Breast epithelium (tissue), 4 donors: ENCODE results near the gene RIPK3. TPM values are rescaled to one million over a fixed set of nuclear protein-coding genes. Genes with fewer than 3 reads are reported as not detected.
A peak's percentile ranks its signal among the peaks of the same experiment; 100 is the strongest.

ENCODE experiments used
- DNase-seq, 2 donors: peaks; one replicate each; pipeline ENCODE4 v3.0.0-alpha.2; 2019; ENCODE audit warnings: low spot score in 2 of 2
- H3K27ac ChIP-seq, 2 donors: fragments of 200-600 bp; sonication (generic) in 1 of 2; one replicate each; pipeline ENCODE4 v1.5.1; 2016 to 2019; ENCODE audit warnings: mild to moderate bottlenecking in 1 of 2
- H3K27me3 ChIP-seq, 2 donors: fragments of 200-600 bp; sonication (generic) in 1 of 2; one replicate each; pipeline versions ENCODE4 v1.5.1 to v1.6.0; 2017 to 2019; ENCODE audit warnings: control low read depth in 1 of 2, mild to moderate bottlenecking in 1 of 2
- H3K36me3 ChIP-seq: fragments of 200-600 bp; one replicate; pipeline ENCODE4 v1.5.1; 2019
- H3K4me1 ChIP-seq, 2 donors: fragments of 200-600 bp; sonication (generic); one replicate each; pipeline ENCODE4 v1.5.1; 2016 to 2019; ENCODE audit warnings: control low read depth in 1 of 2
- H3K4me3 ChIP-seq, 3 donors: fragments of 200-600 bp; sonication (generic); 1 replicate in 2 of 3; 2 replicates in 1 of 3; pipeline ENCODE4 v1.5.1; 2016 to 2019; ENCODE audit warnings: mild to moderate bottlenecking in 3 of 3, moderate library complexity in 2 of 3
- H3K9me3 ChIP-seq, 2 donors: fragments of 200-600 bp; sonication (generic) in 1 of 2; one replicate each; pipeline ENCODE4 v1.5.1; 2016 to 2019; ENCODE audit warnings: control low read depth in 1 of 2
- POLR2A ChIP-seq: fragments of 450-650 bp; IDR thresholded peaks from one replicate; pipeline ENCODE4 v1.6.1; 2016; ENCODE audit warnings: antibody characterized with exemption, mild to moderate bottlenecking, moderate library complexity
- POLR2AphosphoS5 ChIP-seq, 3 donors: sonication (generic); formaldehyde crosslinking; IDR thresholded peaks; one replicate each; pipeline ENCODE4 v1.6.1; 2017; ENCODE audit warnings: antibody characterized with exemption in 3 of 3
- intact Hi-C: fragments of 100-400 bp; cut with DNase I; formaldehyde crosslinking; loops from one replicate; pipeline ENCODE4 v1.15.1; 2023; ENCODE audit warnings: low total_unique reads
- total RNA-seq, 3 donors: library from RNA; depleted of rRNA; stranded (reverse); fragments of >200 nt; gene quantifications; one replicate each; pipeline ENCODE4 v1.1.0, GENCODE V29; 2016
- TF ChIP-seq, protein P1 (sequence below), 3 donors: fragments of 450-650 bp; IDR thresholded peaks; one replicate each; pipeline ENCODE4 v1.5.1; 2016 to 2017; ENCODE audit warnings: antibody characterized with exemption in 3 of 3, mild to moderate bottlenecking in 3 of 3, moderate library complexity in 3 of 3

Gene RIPK3
- total RNA-seq, 3 donors from 2014 or later: 10.7 to 13.4 (median 12.0) TPM

DNA sequence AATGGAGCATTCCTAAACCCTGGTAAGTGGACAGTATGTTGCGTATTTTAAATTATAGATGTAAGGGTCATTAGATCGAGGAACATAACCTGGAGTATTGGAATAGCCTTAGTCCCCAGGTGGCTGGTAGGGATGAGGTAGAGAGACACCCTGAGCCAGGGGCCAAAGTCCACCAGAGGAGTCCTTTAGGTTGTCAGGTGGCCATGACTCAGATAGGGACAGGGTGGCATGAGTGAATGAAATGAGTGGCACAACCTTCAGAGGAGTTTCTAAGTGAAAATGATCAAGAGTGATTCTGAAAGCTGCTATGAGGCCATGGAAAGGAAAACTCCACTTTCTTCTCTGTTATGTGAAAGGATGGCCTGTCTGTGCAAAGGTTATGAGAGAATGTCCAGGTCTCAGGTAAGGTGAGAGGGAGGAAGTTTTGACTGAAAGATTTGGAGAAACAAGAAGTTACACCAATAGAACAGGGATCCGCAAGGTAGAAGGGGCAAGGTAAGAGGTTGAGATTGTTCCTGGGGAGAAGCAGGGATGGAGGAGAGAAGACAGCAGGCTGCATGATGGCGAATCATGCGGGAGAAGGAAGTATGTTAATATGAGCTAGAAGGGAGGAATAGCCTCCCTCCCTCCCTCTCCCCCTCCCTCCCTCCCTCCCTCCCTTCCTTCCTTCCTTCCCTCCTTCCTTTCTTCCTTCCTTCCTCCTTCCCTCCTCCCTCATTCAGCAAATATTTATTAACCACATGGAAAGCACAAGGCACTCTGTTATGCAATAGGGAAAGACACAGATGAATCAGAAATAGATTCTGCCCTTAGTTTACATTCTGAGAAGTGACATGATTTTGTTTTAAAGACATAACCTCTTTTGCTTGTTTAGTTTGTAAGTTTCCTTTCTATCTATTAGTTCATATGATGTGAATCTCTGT, 14.0 kb upstream of the RIPK3 start:
- no peaks in the 10 kb centered on the region for H3K36me3 ChIP-seq
- H3K4me1 ChIP-seq: no peaks in the 10 kb centered on the region
- TF ChIP-seq POLR2A (no peak), POLR2AphosphoS5 (IDR thresholded peaks at IDR 0.05) (no peak)
- TF ChIP-seq, protein P1, sequence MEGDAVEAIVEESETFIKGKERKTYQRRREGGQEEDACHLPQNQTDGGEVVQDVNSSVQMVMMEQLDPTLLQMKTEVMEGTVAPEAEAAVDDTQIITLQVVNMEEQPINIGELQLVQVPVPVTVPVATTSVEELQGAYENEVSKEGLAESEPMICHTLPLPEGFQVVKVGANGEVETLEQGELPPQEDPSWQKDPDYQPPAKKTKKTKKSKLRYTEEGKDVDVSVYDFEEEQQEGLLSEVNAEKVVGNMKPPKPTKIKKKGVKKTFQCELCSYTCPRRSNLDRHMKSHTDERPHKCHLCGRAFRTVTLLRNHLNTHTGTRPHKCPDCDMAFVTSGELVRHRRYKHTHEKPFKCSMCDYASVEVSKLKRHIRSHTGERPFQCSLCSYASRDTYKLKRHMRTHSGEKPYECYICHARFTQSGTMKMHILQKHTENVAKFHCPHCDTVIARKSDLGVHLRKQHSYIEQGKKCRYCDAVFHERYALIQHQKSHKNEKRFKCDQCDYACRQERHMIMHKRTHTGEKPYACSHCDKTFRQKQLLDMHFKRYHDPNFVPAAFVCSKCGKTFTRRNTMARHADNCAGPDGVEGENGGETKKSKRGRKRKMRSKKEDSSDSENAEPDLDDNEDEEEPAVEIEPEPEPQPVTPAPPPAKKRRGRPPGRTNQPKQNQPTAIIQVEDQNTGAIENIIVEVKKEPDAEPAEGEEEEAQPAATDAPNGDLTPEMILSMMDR (IDR thresholded peaks at IDR 0.05): no peak
- no peaks in the 10 kb centered on the region for H3K27me3 ChIP-seq
- peak overlapping the region; percentile 58 to 70 for H3K27ac ChIP-seq
- H3K9me3 ChIP-seq: no peaks in the 10 kb centered on the region
- intact Hi-C loops: loop anchor here (5.0 kb wide), 1 partner anchor 792 kb away; no protein-coding TSS in a partner anchor
- H3K4me3 ChIP-seq: no peak overlapping the region
- DNase-seq: no peak

DNA sequence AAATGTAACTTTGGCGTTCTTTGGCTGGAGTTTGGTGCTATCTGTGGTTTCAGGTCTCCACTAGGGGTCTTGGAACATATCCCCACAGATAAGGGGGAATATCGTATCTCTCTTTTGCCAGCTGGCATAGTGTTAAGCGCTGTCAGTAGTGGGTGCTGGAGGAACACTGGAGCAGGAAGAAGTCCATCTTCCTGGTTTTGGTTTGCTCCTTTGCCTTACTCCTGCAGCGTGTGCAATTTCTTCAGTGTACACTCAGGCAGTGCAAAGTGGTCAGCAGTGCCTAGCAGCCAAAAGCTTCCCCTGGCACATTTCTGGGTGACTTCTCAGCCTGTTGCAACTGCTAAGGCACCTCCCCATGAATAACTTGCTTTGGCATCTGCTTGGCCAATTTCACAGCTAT, 11.7 kb upstream of the RIPK3 start:
- Histone ChIP-seq H3K9me3 (no peaks in the 10 kb centered on the region), H3K36me3 (no peaks in the 10 kb centered on the region), H3K27ac (no peak overlapping the region), H3K27me3 (no peaks in the 10 kb centered on the region), H3K4me3 (no peak overlapping the region), H3K4me1 (no peaks in the 10 kb centered on the region)
- no peak for DNase-seq
- intact Hi-C loops: loop anchor here (5.0 kb wide), 1 partner anchor 789 kb away; no protein-coding TSS in a partner anchor
- TF ChIP-seq POLR2AphosphoS5 (IDR thresholded peaks at IDR 0.05) (no peak), POLR2A (no peak)
- TF ChIP-seq, protein P1 (IDR thresholded peaks at IDR 0.05): no peak

DNA sequence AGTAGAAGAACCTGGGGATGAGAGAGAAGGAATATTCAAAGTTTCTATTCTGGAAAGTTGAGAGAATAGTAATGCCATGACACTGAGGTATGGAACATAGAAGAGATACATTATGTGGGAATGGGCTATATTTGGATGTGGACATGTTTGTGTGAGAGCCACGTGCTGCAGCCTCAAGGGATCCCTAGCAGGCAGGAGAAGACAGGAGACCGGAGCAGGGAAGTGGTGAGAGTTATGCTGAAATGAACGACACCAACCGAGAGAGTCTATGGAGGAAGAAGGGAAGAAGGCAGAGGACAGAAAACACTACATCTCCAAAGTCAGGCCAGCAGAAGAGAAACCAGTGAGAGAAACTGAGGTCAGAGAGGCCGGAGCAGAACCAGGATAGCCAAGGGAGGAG, 10.0 kb upstream of the RIPK3 start:
- TF ChIP-seq, protein P1 (IDR thresholded peaks at IDR 0.05): no peak
- TF ChIP-seq POLR2AphosphoS5 (IDR thresholded peaks at IDR 0.05): no peak
- TF ChIP-seq POLR2A: no peak
- Histone ChIP-seq H3K27ac (no peak overlapping the region), H3K4me3 (no peak overlapping the region), H3K4me1 (no peaks in the 10 kb centered on the region), H3K36me3 (no peaks in the 10 kb centered on the region), H3K27me3 (no peaks in the 10 kb centered on the region), H3K9me3 (no peaks in the 10 kb centered on the region)
- no peak for DNase-seq
- intact Hi-C loops: loop anchor here (5.0 kb wide), 2 partner anchors 48 to 787 kb away; partner anchors contain the start of gene NYNRIN

DNA sequence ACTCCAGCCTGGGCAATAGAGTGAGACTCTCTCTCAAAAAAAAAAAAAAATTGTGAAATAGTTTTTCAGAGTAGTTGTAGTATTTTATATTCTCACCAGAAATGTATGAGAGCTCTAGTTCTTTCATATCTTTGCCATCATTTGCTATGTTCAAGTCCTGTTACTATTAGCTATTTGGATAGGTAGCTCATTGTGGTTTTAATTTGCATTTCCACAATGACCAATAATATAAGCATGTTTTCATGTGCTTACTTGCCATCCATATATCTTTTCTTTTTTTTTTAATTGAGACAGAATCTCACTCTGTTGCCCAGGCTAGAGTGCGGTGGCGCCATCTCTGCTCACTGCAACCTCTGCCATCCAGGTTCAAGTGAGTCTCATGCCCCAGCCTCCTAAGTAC, 8.4 kb upstream of the RIPK3 start:
- Histone ChIP-seq H3K27ac (no peak overlapping the region), H3K27me3 (no peaks in the 10 kb centered on the region), H3K9me3 (no peaks in the 10 kb centered on the region), H3K4me3 (no peak overlapping the region), H3K36me3 (no peaks in the 10 kb centered on the region), H3K4me1 (no peaks in the 10 kb centered on the region)
- no peak for DNase-seq
- TF ChIP-seq POLR2A (no peak), POLR2AphosphoS5 (IDR thresholded peaks at IDR 0.05) (no peak)
- TF ChIP-seq, protein P1 (IDR thresholded peaks at IDR 0.05): no peak
- intact Hi-C loops: loop anchor here (5.0 kb wide), 1 partner anchor 49 kb away; the partner anchor contains the start of gene NYNRIN

DNA sequence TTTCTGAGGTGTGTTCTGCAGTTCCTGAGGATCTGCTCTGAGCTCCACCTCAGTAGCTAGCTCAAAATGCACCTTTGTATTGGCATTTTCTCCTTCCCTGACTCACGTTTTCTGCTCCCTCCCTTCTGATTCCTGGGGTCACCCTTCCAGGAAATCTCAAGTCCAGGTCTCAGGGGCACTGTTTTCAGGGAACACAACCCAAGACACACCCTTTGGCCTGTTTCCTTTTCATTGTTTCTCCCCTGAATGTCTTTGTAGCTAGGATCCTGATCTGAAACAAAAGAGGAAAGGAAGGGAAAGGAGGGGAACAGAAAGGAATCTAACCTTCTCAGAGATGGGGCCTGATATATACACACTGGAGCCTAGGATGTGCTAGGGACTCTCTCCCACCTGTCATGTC, 7.3 kb upstream of the RIPK3 start:
- Histone ChIP-seq H3K27ac (no peak overlapping the region), H3K27me3 (no peaks in the 10 kb centered on the region), H3K4me1 (no peaks in the 10 kb centered on the region), H3K9me3 (no peaks in the 10 kb centered on the region), H3K4me3 (no peak overlapping the region), H3K36me3 (no peaks in the 10 kb centered on the region)
- intact Hi-C loops: loop anchor here (5.0 kb wide), 1 partner anchor 50 kb away; the partner anchor contains the start of gene NYNRIN
- TF ChIP-seq, protein P1 (IDR thresholded peaks at IDR 0.05): no peak
- no peak for TF ChIP-seq POLR2AphosphoS5 (IDR thresholded peaks at IDR 0.05)
- TF ChIP-seq POLR2A: no peak
- no peak for DNase-seq
